ENCODE results near the gene TTC34.
"Not testable (repeated sequence)": the region's sequence is repeated elsewhere in the genome, so short reads cannot be mapped to it uniquely, and the experiment has no call there.

The TTC34 gene

DNA sequence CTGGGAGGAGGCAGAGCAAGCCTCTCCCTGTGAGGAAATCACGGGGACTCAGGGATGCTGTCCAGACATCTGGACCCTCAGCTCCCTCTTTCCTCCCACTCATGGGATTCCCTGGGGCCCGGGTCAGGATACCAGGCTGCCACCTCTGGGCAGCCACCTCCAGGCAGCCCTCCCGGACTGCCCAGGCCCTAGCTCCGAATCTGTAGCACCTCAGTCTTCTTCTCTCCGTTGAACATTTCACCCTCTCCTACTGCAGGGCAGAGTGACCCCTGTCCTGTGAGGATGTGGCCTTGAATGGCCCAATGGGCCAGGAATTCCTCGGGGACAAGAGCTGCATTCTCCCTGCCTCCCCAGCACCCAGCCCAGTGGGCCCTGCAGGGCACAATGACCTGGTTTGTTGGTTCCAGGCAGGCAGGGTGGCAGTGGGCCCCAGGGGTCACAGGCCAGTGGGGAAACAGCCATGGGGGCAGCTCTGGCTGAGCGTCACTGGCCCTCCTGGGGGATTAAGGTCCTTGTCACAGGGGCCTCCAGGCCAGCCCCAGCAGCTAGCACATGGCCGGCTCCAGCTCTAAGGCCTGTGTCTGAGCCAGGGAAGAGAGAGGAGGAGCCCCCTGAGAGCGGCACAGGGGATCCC is 9.5 kb upstream of the TTC34 start:
- DNase-seq = no peak

DNA sequence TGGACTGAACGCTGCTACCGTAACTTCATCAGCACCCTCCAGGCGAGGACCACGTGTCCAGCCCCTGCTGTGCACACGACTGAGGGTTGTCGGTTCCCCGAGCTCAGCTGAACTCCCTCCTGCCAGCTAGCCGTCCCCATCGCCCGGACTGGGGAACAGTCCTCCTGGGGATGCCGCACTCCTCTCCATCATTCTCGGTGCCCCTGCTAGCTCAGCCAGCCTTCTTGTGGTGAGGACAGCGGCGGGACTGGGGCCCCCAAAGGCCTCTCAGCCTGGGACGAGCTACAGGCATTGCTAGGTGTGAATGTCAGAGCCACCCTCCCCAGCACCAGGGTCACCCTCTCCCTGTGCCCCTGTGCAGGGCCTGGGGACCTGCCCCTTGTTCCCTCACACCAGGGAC is 8.8 kb upstream of the TTC34 start:
- DNase-seq = no peak

DNA sequence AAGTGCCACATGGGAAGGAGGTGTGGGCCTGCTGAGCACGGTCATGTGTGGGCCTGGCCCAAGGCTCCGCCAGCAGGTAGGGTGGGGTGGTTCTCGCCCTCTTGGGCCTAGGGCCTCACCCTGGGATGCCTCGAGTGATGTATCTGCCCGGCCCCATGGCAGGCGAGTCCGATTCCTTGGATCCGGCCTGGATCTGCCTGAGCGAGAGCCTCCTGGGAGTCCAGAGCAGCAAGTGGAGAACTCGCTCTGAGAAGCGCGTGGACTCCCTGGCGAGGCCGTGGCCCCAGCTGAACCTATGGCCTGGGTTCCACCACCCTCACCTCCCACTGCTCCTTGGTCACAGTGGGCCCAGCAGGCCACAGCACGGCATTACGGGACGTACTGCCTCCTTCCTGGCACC is 8.2 kb upstream of the TTC34 start:
- no peak for DNase-seq

DNA sequence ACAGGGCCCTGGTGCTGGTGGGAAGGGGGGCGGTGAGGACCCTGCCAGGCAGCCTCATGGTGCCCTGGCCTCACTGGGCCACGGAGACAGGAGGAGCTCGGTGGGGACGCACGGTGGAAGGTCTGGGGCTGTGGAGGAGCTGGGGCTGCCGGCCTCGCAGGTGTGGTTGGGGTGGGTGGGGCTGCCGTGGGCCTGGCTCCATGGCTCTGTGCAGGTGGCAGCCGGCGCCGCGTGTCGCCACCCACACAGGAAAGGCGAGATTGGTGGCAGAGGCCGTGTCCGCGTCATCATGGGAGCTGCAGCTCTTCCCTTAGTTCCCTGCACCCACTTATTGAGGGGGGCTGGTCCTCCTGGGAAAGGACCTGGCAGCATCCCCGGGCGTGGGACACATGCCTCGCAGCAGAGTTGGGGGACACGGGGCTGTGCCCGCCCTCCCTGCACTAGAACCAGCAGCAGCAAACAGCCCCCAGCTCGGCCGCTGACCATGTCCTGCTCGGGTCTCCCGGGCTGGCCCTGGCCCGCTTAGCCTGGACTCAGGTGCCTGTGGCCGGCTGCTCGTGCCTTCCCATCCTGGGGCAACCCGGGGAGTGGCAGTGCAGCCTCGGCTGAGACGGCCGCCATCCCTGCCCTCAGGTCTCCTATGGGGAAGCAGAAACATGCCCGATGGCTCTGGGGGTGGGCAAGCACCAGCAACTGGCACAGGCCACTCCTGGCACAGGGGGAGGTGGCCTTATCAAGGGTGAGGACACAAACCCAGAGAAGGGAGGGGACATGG is 7.5 kb upstream of the TTC34 start:
- no peak for DNase-seq

DNA sequence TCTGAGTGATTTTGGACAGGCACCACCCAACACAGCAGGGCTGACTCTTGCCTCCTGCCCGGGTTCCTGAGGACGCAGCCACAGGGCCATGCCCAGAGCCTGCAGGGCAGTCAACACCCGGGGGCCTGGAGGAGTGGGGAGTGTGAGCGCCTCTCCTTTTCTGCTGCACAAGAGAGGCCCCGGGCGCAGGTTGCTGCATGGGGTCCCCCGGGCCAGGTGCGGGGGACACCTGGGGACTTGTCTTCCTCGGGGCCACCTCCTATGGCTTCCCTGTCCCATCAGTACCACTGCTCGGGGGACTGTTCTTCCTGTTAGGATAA is 6.9 kb upstream of the TTC34 start:
- no peak for DNase-seq

DNA sequence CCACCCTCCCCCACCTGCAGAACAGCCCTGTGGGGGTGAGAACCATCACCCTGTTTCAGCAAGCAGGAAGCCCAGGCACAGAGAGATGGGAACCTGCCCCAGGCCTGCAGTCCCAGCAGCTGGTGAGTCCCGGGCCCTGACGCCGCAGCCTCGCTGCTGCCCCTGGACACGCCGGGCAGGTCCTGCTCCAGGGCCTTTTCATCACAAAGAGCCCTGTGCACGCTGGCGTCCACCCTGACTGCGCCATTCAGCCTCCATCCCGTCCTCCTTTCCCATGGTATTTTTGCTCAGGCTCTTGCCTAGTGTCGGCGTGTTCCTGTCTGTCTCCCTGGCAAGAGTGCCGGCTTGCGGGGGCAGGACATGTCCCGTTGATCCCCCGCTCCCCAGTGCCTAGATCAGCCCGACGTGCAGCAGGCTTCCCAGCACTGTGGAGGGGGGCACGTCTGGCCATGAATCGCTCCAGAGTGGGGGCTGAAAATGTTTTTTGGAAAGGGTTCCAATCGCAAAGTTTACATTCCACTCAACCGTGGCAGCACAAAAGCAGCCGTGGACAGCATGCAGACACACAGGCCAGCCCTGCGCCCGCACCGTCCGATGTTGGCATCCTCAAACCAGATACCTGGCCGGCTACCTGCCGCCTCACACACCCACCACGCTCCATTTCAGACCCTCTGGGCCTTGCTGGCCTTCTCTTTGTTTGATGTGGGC is 6.3 kb upstream of the TTC34 start:
- DNase-seq = no peak

DNA sequence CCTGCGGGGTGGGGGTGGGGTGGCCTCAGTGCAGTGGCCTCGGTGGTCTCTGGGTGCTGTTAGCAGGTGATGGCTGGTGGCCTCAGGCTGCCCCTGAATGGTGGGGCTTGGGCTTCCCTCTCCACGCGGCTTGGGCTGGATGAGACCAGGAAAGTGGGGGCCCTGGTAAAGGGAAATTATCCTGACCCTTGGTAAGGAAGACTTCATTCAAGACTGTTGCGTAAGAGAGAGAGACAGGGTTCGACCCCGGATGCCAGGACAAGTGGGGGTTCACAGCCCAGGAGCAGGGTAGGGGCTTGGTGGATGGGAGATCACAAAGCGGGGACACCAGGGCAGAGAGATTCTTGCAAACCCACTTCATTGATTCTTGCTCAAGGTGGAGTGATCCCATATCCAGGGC is 5.5 kb upstream of the TTC34 start:
- no peak for DNase-seq

DNA sequence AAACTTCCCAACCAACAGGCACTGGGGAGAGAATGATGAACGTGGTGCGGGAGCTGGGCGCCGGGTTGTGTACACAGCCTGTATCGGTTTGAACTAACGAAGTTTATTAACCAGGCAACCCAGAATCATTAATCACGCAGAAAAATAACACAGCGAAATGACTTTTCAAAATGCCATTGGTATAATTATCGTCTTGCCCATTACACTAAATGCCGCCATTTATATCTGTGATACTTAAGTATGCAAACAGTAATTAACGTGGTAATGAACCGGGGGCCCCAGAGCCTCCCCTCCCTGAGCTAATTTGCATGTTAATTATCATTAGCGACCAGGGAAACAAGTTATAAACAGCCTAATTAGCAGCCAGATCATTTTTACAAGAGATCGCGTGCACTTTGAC is 5.1 kb upstream of the TTC34 start:
- no peak for DNase-seq

DNA sequence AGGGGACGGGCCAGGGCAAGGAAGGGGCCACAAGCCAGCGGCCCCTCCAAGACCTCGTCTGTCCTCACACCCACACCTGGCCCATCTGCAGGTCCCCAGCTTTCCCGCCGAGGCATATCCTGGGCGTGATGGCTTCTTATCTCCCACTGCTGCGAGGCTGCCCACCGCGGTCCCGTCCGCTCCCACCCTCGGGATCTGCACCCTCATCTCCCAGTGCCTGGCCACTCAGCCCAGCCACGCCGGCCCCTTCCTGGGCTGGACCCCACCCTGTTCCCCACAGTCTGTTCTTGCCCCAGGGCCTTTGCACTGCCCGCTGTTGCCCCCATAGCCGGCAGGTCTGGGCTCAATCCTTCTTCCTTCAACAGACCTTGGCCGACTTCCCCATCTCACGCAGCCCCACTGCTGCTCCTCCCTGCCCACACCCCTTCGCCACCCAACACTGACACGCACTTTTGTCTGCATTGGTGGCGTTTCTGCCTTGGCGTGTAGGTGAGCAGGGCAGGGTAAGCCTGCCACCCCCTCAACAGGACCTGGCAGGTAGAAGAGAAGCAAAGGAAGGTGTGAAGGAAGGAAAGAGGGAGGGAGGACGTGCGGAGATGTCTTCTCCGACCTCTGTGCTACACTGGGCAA is 4.4 kb upstream of the TTC34 start:
- DNase-seq = no peak

DNA sequence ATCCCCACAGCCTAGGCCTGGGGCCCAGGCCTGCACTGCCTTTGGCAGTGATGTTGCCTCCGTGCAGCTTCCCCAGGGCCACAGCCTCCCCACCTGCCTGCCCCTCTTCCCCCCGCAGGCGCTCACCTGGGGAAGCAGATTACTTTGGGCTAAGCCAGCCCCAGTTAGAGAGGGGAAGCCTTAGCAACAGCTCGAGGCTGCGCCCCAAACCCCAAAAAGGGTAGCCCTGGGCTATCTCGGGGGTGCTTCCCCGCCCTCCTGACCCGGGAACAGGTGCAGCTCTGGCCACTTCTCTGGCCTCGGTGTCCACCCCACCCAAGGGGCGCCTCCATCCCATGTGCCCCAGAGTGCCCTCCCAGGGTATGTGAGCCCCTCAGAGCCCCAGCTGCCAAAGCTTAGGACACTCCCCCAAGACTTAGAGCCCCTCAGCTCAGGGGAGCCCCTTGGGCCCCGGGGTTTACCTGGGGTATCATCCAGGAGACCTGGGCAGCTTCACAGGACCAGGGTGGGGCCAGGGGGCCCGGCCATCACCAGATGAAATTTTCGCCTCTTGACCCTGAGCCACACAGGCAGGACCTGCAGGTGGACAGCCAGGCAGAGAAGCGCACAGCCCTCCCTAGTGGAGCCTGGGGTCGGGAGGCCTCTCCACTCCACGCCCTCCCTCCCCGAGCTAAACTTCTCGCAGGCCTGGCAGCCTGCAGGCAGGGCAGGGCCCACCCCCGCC is 3.3 kb upstream of the TTC34 start:
- no peak for DNase-seq

DNA sequence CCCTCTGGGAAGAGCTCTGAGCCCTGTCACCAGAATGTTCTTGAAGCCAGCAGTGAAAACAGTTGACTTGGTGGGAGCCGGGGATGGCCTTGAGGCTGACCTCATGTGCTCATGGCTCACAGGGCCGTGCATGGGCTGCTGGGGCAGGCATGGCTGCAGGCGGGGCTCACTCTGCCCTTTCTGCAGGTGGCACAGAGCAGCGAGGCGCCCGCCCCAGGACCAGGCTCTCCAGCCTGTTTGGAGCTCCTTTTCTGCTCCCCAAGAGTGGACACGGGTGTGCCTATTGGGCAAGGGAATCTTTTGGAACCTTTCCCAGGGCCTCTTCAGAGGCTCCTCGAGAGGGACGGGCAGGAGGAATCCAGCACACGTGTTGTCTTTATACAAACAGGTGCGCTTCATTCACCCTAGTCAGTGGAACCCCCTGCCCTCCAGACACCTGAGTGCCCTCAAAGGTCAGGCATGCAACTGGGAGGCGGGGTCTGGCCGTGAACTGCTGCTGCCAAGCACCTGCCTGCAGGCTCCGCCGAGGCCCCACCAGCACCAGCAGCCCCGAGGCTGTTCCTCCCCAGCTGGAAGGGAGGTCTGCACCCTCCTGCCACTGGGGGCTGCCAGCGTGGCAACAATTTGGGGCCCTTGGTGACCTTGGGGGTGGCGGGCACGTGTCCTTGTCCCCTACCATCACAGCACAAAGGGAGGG is 2.6 kb upstream of the TTC34 start:
- no peak for DNase-seq

DNA sequence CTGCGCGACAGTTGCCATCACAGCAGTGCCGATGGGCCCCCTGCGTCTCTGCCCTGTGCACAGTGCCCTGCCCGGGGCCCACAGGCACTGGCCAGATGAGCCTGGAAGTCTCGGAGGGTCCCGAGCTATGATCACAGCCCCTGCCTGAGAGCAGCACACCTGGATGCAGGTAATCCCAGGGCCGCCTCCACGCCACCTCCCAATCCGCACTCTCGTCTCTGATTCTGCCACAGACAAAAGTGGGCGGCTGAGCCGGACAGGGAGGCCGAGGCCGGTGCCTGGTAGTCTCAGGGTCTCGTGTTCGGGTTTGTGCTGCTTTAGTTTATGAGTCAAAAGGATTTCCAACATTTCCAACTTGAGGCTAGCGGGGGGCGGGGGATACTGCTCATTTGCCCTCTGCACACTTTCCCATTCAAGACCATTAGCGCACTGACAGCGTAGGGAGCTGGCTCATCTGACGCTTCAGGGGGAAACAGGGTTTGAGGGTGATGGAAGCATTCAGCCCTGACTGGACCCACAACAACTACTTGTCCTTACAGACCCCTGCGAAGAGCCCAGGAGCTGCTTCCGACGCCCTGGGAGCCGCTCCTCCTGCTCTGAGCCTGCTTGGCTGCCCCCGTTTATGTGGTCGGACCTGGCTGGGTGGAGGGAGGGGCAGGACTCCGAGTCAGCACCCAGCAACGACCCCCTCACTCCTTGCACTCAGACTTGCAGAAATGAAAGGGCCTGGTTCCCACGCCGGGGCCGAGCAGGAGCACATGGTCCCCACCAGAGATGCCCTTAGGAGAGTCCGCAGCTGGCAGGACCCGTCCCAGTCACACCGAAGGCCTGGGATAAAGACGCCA is 1.8 kb upstream of the TTC34 start:
- DNase-seq = no peak

DNA sequence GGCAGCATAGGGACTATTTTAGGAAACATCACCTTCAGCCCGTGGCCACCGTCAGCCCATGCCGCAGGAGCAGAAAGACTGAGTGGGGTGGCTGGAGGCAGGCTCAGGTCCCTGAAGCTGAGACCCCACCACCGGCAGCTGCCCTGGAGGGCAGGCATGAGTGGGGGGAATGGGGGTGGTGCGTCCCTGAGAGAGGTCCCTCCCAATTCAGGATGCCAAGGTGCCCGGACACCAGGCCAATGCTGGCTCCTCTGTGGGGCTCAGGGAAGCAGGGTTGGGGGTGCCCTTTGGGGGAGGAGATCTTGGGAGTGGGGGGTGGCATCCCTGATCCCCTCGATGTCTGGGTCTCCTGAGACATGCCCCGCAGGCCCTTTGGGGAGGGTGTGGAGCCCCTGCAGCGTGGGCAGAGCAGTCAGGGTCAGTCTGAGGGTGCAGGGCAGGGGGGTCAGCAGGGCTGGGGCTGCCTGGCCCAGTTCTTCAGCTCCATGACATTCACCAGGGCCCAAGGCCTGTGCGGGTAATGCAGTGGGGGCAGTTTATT is 998 bp upstream of the TTC34 start:
- no peak for DNase-seq

DNA sequence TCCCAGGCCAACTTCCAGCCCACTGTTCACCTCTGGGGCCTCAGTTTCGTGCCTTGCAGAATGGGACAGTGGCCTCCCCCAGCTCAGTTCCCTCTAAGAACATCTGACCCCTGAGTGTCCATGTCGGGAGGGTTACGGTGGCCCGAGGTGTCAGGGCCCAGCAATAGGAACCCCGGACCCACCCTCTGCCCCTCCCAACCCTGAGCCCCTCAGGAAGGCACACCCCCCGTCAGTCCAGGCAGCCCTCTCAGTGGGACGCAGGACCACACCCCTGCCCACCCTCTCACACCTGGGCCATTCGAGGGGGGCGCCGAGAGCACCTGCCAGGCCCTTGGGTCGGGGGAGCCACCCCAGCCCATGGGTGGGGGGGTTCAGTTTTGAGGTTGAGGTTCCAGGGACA is 447 bp downstream of the TTC34 start:
- no peak for DNase-seq

DNA sequence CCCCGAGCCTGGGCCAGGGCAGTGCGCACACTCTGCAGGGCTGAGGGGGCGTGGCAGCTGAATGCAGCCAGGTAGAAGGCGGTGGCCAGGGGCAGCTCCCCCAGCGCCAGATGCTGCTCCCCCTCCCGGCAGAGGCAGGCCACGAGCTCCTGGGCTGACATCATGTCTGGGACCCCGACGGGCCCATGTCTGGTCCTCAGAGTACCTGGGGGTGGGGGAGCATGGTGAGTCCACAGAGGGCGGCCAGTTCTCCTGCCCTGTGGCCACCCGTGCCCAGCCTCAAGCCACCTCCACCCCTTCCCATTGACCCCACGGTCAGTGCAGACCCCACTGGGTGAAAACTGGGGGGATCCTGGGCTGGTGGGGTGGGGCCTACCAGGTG is 838 bp downstream of the TTC34 start:
- no peak for DNase-seq

DNA sequence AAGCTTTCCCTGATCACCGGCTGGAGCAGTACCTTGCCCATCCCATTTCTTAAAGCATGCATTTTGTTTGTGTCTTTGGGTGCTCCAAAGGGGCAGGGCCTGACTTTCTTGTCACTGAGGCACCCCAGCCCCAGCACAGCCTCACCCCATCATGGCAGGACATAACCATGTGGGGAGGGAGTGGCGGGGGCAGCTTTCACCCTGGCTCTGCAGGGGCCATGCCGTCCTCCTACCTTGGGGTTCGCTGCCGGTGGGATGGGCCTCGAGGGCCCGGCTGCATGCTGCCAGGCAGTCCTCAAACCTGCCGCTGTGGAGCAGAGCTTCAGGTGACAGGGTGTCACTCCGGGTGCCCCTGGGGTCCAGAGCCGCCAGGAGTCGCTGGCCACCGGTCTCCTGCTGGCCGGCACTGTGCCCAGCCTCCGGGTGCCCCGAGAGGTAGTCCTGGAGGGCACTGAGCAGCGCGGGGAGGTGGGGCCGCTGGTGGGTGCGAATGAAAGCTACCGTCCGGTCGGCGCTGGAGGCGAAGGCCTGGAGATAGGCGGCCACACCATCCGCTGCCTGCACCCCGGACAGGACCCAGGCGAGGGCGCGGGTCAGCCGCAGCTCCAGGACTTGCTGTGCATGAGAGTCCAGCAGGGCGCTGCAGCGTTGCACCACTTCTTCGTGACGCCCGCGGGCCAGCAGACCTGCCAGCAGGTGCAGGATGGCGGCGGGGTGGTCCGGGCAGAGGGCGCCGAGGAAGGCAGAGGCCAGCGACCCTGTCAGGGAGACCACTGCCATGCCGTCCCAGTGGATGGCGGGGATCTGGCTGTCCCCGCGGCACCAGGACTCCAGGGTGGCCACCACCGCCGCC is 1.5 kb downstream of the TTC34 start:
- DNase-seq = no peak

DNA sequence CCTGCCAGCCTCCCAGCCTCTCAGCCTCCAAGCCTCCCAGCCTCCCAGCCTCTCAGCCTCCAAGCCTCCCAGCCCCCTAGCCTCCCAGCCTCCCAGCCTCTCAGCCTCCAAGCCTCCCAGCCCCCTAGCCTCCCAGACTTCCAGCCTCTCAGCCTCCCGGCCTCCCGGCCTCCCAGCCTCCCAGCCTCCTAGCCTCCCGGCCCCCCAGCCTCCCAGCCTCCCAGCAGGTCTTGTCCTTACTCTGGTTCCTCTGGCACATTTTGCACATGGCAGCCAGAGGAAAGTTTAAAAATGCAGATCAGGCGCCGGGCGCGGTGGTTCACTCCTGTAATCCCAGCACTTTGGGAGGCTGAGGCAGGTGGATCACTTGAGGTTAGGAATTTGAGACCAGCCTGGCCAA is 2.5 kb downstream of the TTC34 start:
- DNase-seq = not testable (repeated sequence)

DNA sequence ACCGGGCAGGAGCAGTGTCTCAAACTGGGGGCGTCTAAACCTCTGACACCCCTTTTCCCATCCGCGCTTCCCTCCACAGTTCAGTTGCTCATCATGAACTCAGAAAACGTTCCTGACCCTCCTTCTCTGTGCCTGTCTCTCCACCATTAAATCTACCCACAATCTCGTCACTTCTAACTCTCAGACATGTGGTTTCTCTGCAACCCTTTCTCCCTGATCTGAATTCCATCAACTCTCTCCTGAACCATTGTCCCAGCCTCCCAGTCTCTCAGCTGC is 3.8 kb downstream of the TTC34 start:
- DNase-seq = no peak

DNA sequence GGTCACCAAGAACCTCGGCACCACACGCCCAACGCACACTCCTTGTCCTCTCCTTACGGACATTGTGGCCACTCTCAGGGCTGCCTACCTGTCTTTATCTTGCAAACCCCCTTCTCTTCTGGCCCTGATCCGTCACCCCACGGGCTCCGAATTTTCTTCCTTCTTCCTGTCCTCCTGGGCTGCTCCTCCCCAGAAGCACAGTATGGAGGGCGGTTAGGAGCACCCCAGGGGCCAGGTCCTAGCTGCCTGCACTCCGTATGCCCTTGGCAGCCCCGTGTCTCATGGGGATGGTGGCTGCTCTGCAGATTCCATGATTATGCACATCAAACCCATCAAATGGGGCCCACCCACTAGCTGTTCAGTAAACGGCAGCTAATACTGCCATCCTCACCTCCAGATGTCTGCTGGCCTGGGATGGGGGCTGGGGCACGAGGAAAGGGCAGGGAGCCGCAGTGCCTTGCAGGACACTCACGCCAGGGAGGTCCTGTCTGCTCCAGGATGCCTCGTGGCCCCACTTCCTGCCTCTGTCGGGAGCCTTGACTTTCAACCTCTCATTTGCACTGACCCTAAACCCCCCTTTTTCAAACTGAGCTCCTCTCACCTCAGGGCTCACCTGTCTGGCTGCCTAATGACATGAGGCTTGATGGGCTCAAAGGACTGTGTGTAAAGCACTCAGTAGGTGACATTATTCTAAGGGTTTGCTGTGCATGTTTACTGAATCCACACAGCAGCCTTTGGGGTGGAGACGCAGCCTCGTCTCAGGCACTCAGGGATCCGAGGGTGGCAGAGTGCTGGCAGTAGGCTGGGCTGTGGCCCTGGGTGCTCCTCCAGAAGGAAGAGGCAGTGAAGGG is 4.4 kb downstream of the TTC34 start:
- no peak for DNase-seq

DNA sequence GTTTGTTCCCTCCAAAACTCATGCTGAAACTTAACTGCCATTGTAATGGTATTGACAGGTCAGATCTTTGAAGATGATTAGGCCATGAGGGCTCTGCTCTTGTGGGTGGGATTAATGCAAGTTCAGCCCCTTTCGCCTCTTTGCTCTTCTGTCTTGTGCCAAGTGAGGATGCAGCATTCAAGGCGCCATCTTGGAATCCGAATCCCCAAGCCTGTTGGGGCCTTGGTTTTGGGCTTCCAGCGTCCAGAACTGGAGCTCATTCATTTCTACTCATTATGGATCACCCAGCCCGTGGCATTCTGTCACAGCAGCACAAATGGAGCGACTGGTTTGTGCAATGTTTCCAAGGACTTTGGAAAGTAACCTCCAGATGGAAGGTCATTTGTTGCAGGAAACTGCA is 5.6 kb downstream of the TTC34 start:
- no peak for DNase-seq

Data from activated T-cell treated with anti-CD3 and anti-CD28 coated beads, Interleukin-2, amount 50 U/mL, for 48 hours (primary cell).